ENCODE data around the gene SECISBP2L.

The SECISBP2L gene

GRCh38 chr15:48940508-48940907, 105.7 kb downstream of the SECISBP2L start:
- Mint-ChIP-seq H3K27ac (no peak overlapping the region), H3K27me3 (peaks cover 20% of the 10 kb centered on the region), H3K4me1 (ENCODE audit: low read depth) (peaks cover 3% of the 10 kb centered on the region), H3K36me3 (no peaks in the 10 kb centered on the region), H3K9me3 (ENCODE audit: low read depth) (no peaks in the 10 kb centered on the region), H3K4me3 (no peak overlapping the region)

GRCh38 chr15:48939648-48940047, 106.6 kb downstream of the SECISBP2L start:
- Mint-ChIP-seq H3K27ac (no peak overlapping the region), H3K27me3 (peaks cover 20% of the 10 kb centered on the region), H3K36me3 (no peaks in the 10 kb centered on the region), H3K4me3 (no peak overlapping the region), H3K9me3 (ENCODE audit: low read depth) (no peaks in the 10 kb centered on the region), H3K4me1 (ENCODE audit: low read depth) (no peaks in the 10 kb centered on the region)
